ENCODE data around the gene MICU1. TPM values are rescaled to one million over a fixed set of nuclear protein-coding genes. Genes with fewer than 3 reads are reported as not detected.

The MICU1 gene
- total and polyA plus RNA-seq, 2 of the 13 experiments (the other 11 are each of a cell fraction or from before 2014, with no cell fraction given): 32.5 to 56.1 TPM

DNA sequence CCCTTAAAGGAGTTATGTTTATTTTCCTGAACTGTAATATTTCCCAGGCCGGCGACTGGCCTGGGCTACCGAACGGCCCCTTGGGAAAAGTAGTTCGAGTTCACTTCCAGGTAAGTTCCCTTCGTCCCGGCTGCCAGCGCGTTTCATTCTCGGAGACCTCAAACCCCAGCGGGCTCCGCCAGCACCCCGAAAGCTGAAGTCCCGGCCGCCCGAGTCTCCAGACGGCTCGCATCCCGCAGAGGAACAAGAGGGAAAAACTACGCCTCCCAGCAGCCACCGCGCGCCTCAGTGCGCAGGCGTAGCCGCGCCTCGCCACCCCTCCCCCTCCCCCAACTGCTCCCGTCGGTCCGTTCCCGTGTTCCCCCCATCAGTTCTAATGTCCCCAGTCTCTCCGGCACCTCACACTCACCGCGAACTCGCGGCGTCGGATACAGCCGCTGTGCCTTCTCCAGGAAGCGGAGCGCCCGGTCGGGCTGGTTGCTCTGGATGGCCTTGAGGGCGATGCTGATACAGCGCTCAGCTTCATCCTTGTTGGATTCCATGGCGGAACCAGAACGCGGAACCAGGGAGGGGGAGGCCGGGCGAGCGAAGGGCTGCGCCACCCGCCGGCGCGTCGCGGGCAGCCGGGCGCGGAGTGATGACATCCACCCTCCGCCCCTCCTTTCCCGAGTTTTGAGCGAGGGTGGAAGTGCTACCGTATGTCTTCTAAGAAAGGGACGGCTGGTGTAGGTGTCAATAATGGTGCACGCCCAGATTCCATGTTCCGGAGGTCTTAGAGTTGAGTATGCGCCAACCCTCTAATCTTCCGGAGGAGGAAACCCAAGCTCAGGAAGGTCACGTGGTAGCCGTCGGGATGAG, 271.3 kb downstream of the MICU1 start, which contains the start of gene DNAJB12 (continued):
- TF ChIP-seq SP5 (CRISPR knock-in tag; IDR thresholded peaks at IDR 0.05; ENCODE audit: borderline replicate concordance, low read depth): peak; percentile 71; the same call in 1 of the 2 replicates
- peak; percentile 72 for TF ChIP-seq MEF2D (CRISPR knock-in tag; IDR thresholded peaks at IDR 0.05)
- no peak; the same call in 1 of the 2 replicates for TF ChIP-seq ZNF335 (CRISPR knock-in tag; IDR thresholded peaks at IDR 0.05)
- TF ChIP-seq RBM22 (optimal IDR thresholded peaks at IDR 0.05; ENCODE audit: low read length): no peak
- TF ChIP-seq ZNF34 (CRISPR knock-in tag; IDR thresholded peaks at IDR 0.05; ENCODE audit: borderline replicate concordance): no peak
- TF ChIP-seq, protein P1, sequence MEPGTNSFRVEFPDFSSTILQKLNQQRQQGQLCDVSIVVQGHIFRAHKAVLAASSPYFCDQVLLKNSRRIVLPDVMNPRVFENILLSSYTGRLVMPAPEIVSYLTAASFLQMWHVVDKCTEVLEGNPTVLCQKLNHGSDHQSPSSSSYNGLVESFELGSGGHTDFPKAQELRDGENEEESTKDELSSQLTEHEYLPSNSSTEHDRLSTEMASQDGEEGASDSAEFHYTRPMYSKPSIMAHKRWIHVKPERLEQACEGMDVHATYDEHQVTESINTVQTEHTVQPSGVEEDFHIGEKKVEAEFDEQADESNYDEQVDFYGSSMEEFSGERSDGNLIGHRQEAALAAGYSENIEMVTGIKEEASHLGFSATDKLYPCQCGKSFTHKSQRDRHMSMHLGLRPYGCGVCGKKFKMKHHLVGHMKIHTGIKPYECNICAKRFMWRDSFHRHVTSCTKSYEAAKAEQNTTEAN (CRISPR knock-in tag; conservative IDR thresholded peaks at IDR 0.05): peak; percentile 82
- no peak for TF ChIP-seq CCAR2 (optimal IDR thresholded peaks at IDR 0.05; ENCODE audit: low read depth, low read length)
- peak; percentile 70 for TF ChIP-seq AHR (CRISPR knock-in tag; IDR thresholded peaks at IDR 0.05)
- peak; percentile 70 for TF ChIP-seq TEAD3 (CRISPR knock-in tag; optimal IDR thresholded peaks at IDR 0.05; ENCODE audit: borderline replicate concordance)
- TF ChIP-seq ZNF713 (CRISPR knock-in tag; IDR thresholded peaks at IDR 0.05): no peak
- 0 out of 2 replicates have a peak, but pooled peaks have one; percentile 27 for TF ChIP-seq ZIK1 (CRISPR knock-in tag; IDR thresholded peaks at IDR 0.05; ENCODE audit: borderline replicate concordance, low read depth)
- TF ChIP-seq ZSCAN9 (CRISPR knock-in tag; IDR thresholded peaks at IDR 0.05; ENCODE audit: borderline replicate concordance): no peak; the same call in 1 of the 2 replicates
- peak; percentile 81; the same call in 1 of the 2 replicates for TF ChIP-seq TP53 (CRISPR knock-in tag; conservative IDR thresholded peaks at IDR 0.05)
- no peak for TF ChIP-seq NFATC3 (CRISPR knock-in tag; IDR thresholded peaks at IDR 0.05)
- TF ChIP-seq, protein P2, sequence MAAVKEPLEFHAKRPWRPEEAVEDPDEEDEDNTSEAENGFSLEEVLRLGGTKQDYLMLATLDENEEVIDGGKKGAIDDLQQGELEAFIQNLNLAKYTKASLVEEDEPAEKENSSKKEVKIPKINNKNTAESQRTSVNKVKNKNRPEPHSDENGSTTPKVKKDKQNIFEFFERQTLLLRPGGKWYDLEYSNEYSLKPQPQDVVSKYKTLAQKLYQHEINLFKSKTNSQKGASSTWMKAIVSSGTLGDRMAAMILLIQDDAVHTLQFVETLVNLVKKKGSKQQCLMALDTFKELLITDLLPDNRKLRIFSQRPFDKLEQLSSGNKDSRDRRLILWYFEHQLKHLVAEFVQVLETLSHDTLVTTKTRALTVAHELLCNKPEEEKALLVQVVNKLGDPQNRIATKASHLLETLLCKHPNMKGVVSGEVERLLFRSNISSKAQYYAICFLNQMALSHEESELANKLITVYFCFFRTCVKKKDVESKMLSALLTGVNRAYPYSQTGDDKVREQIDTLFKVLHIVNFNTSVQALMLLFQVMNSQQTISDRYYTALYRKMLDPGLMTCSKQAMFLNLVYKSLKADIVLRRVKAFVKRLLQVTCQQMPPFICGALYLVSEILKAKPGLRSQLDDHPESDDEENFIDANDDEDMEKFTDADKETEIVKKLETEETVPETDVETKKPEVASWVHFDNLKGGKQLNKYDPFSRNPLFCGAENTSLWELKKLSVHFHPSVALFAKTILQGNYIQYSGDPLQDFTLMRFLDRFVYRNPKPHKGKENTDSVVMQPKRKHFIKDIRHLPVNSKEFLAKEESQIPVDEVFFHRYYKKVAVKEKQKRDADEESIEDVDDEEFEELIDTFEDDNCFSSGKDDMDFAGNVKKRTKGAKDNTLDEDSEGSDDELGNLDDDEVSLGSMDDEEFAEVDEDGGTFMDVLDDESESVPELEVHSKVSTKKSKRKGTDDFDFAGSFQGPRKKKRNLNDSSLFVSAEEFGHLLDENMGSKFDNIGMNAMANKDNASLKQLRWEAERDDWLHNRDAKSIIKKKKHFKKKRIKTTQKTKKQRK (IDR thresholded peaks at IDR 0.05; ENCODE audit: low read length): no peak
- no peak for TF ChIP-seq KDM1A (CRISPR knock-in tag; IDR thresholded peaks at IDR 0.05)
- no peak for TF ChIP-seq ZNF20 (CRISPR knock-in tag; IDR thresholded peaks at IDR 0.05)
- TF ChIP-seq SIN3A (IDR thresholded peaks at IDR 0.05; ENCODE audit: borderline replicate concordance, low read depth, low read length): peak; percentile 79; the same call in 1 of the 2 replicates
- TF ChIP-seq ATRX (CRISPR knock-in tag; IDR thresholded peaks at IDR 0.05; ENCODE audit: borderline replicate concordance): no peak
- no peak for TF ChIP-seq GTF3A (CRISPR knock-in tag; conservative IDR thresholded peaks at IDR 0.05)
- TF ChIP-seq, protein P3, sequence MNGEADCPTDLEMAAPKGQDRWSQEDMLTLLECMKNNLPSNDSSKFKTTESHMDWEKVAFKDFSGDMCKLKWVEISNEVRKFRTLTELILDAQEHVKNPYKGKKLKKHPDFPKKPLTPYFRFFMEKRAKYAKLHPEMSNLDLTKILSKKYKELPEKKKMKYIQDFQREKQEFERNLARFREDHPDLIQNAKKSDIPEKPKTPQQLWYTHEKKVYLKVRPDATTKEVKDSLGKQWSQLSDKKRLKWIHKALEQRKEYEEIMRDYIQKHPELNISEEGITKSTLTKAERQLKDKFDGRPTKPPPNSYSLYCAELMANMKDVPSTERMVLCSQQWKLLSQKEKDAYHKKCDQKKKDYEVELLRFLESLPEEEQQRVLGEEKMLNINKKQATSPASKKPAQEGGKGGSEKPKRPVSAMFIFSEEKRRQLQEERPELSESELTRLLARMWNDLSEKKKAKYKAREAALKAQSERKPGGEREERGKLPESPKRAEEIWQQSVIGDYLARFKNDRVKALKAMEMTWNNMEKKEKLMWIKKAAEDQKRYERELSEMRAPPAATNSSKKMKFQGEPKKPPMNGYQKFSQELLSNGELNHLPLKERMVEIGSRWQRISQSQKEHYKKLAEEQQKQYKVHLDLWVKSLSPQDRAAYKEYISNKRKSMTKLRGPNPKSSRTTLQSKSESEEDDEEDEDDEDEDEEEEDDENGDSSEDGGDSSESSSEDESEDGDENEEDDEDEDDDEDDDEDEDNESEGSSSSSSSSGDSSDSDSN (CRISPR knock-in tag; IDR thresholded peaks at IDR 0.05): peak; percentile 75
- TF ChIP-seq RNF2 (conservative IDR thresholded peaks at IDR 0.05; ENCODE audit: low read depth): peak; percentile 57; the same call in 1 of the 2 replicates
- TF ChIP-seq PHB2 (IDR thresholded peaks at IDR 0.05; ENCODE audit: partially characterized antibody): no peak
- TF ChIP-seq ZNF720 (CRISPR knock-in tag; IDR thresholded peaks at IDR 0.05): no peak
- peak; percentile 61; the same call in 1 of the 2 replicates for TF ChIP-seq SIX1 (CRISPR knock-in tag; IDR thresholded peaks at IDR 0.05; ENCODE audit: borderline replicate concordance)

Data from HepG2 (cell line).